Fibroblast of mammary gland (primary cell): Measurements from ENCODE around the gene HLA-DMA.
"Not testable (repeated sequence)": the region's sequence is repeated elsewhere in the genome, so short reads cannot be mapped to it uniquely, and the experiment has no call there.

Experiments
- DNase-seq: peaks from one replicate; pipeline ENCODE4 v3.0.0-alpha.2; 2010; ENCODE audit warnings: low read depth
- H3K4me3 ChIP-seq: 2 replicates; pipeline ENCODE4 v1.5.1; 2011; ENCODE audit warnings: low read depth, mild to moderate bottlenecking, low read length, moderate library complexity; ENCODE audit not compliant: control insufficient read depth
- CTCF ChIP-seq: conservative IDR thresholded peaks from 2 replicates; pipeline ENCODE4 v1.5.1; 2011; ENCODE audit warnings: low read depth, low read length, inconsistent platforms; ENCODE audit not compliant: control insufficient read depth, insufficient read depth

HLA-DMA gene

GRCh38 chr6:32946893-32947292, 6.0 kb downstream of the HLA-DMA start:
- no peak for TF ChIP-seq CTCF
- no peak overlapping the region for H3K4me3 ChIP-seq
- no peak for DNase-seq

- TF ChIP-seq CTCF = no peak
- H3K4me3 ChIP-seq = no peak overlapping the region
Observed at GRCh38 chr6:32945953-32946352, 6.9 kb downstream of the HLA-DMA start.

GRCh38 chr6:32945108-32945760, 7.7 kb downstream of the HLA-DMA start:
- no peak overlapping the region for H3K4me3 ChIP-seq
- peak; percentile 6 for DNase-seq
- no peak for TF ChIP-seq CTCF

More at GRCh38 chr6:32945953-32946352, 6.9 kb downstream of the HLA-DMA start:
- DNase-seq = no peak

GRCh38 chr6:32943864-32944649, 8.8 kb downstream of the HLA-DMA start:
- H3K4me3 ChIP-seq = no peak overlapping the region
- no peak for TF ChIP-seq CTCF
- no peak for DNase-seq

GRCh38 chr6:32942555-32943123, 10.3 kb downstream of the HLA-DMA start:
- not testable (repeated sequence) for DNase-seq

GRCh38 chr6:32941214-32941768, 11.6 kb downstream of the HLA-DMA start:
- no peak overlapping the region for H3K4me3 ChIP-seq
- TF ChIP-seq CTCF = no peak
- DNase-seq = no peak

More at GRCh38 chr6:32942555-32943123, 10.3 kb downstream of the HLA-DMA start:
- H3K4me3 ChIP-seq = not testable (repeated sequence)
